Nephron progenitor cell (in vitro differentiated cells): Measurements from ENCODE around the gene NFATC3.

Source experiments
- DNase-seq: peaks from one replicate; pipeline ENCODE4 v3.0.0; 2021
- H3K27ac Mint-ChIP-seq: 2 replicates; pipeline ENCODE4 v1.8.0; 2021; ENCODE audit warnings: mild to moderate bottlenecking, moderate library complexity, mixed read lengths
- H3K27me3 Mint-ChIP-seq: 2 replicates; pipeline ENCODE4 v1.8.0; 2021; ENCODE audit warnings: mild to moderate bottlenecking, low read depth, mixed read lengths; ENCODE audit not compliant: poor library complexity
- H3K36me3 Mint-ChIP-seq: 2 replicates; pipeline ENCODE4 v1.8.0; 2021; ENCODE audit warnings: low read depth, mixed read lengths
- H3K4me1 Mint-ChIP-seq: 2 replicates; pipeline ENCODE4 v1.8.0; 2021; ENCODE audit warnings: mixed read lengths
- H3K4me3 Mint-ChIP-seq: 2 replicates; pipeline ENCODE4 v1.8.0; 2021; ENCODE audit warnings: mild to moderate bottlenecking, moderate library complexity, mixed read lengths
- H3K9me3 Mint-ChIP-seq: 2 replicates; pipeline ENCODE4 v1.8.0; 2021; ENCODE audit warnings: mild to moderate bottlenecking, moderate library complexity, mixed read lengths
- TF ChIP-seq, protein P1 (sequence below): fragments of 200-600 bp; sonication (generic); IDR thresholded peaks from 2 replicates; pipeline ENCODE4 v1.5.0; 2021; ENCODE audit warnings: antibody characterized with exemption

Gene NFATC3

DNA sequence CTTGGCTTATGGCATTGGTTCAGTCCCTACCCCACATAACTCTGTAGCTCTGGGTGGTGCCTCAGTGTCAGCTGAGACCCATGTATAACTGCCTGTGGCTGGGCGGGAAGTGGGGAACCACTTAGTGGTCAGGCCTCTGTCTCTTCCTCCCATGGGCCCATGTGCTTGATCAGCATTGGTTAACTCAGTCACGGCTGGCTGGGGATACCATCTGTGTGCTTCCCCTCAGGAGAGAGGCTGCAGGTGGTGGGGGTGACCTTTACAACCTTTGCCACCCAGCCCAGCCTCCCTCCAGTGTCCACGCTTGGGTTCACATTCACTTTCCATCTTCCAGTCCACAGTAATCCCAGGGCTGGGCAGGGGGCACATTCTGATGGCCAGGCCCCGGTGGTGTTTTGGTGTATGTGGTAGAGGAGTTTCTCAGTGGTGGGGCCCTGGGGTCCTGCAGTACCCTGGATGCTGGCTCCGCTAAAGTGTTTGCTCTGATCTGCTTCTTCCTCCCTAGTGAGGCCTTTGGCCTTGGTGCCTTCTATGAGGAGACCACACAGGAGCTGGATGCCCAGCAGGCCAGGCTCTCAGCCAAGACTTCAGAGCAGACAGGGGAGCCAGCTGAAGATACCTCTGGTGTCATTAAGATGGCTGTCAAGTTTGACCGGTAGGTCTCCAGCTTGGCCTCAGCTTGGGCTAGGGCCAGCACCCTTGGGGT lies 10.2 kb upstream of the NFATC3 start:
- H3K36me3 Mint-ChIP-seq = peaks cover 59% of the 10 kb centered on the region
- H3K4me1 Mint-ChIP-seq = peaks cover 46% of the 10 kb centered on the region
- TF ChIP-seq, protein P1, sequence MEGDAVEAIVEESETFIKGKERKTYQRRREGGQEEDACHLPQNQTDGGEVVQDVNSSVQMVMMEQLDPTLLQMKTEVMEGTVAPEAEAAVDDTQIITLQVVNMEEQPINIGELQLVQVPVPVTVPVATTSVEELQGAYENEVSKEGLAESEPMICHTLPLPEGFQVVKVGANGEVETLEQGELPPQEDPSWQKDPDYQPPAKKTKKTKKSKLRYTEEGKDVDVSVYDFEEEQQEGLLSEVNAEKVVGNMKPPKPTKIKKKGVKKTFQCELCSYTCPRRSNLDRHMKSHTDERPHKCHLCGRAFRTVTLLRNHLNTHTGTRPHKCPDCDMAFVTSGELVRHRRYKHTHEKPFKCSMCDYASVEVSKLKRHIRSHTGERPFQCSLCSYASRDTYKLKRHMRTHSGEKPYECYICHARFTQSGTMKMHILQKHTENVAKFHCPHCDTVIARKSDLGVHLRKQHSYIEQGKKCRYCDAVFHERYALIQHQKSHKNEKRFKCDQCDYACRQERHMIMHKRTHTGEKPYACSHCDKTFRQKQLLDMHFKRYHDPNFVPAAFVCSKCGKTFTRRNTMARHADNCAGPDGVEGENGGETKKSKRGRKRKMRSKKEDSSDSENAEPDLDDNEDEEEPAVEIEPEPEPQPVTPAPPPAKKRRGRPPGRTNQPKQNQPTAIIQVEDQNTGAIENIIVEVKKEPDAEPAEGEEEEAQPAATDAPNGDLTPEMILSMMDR = no peak
- DNase-seq = no peak
- no peak overlapping the region for H3K4me3 Mint-ChIP-seq
- H3K27me3 Mint-ChIP-seq = peaks cover 3% of the 10 kb centered on the region
- no peak overlapping the region for H3K27ac Mint-ChIP-seq
- H3K9me3 Mint-ChIP-seq = no peaks in the 10 kb centered on the region

DNA sequence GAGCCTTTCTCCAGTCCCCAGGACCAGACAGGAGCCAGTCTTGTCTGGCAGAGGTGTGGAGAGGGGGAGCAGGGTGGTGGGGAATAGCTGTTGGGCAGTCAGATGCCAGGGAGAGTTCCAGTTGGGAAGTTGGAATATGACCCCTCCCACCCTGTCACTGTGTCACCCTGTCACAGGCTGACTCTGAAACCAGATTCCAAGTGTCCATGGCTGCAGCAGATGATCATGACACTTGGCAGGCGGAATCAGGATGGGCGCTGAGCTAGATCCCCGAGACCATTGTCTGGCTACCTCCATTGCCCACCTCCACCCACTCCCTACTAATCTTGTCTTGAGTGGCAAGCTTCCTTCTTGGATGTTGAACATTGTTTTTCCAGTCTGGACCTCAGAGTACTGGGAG lies 9.2 kb upstream of the NFATC3 start:
- no peaks in the 10 kb centered on the region for H3K9me3 Mint-ChIP-seq
- no peak for DNase-seq
- H3K4me3 Mint-ChIP-seq = no peak overlapping the region
- peaks cover 3% of the 10 kb centered on the region for H3K27me3 Mint-ChIP-seq
- TF ChIP-seq, protein P1 = no peak
- H3K36me3 Mint-ChIP-seq = peaks cover 49% of the 10 kb centered on the region
- H3K27ac Mint-ChIP-seq = no peak overlapping the region
- H3K4me1 Mint-ChIP-seq = peaks cover 46% of the 10 kb centered on the region

DNA sequence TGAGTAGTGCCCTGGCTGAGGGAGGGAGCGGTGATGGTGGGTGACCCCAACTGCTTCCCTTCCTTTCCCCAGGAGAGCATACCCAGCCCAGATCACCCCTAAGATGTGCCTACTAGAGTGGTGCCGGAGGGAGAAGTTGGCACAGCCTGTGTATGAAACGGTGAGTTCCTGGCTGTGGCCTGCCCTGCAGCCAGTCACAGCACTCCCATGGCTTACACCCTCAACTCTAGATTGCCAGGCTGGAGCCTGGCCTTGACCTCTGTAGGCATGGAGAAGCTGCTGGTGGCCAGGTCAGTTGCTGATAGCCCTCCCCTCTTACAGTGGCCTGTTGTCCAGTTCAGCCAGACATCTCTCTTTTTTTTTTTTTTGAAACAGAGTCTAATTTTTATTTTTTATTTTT lies 8.6 kb upstream of the NFATC3 start:
- no peak overlapping the region for H3K4me3 Mint-ChIP-seq
- peaks cover 3% of the 10 kb centered on the region for H3K27me3 Mint-ChIP-seq
- no peak overlapping the region for H3K27ac Mint-ChIP-seq
- H3K36me3 Mint-ChIP-seq = peaks cover 44% of the 10 kb centered on the region
- H3K4me1 Mint-ChIP-seq = peaks cover 48% of the 10 kb centered on the region
- TF ChIP-seq, protein P1 = no peak
- no peak for DNase-seq
- H3K9me3 Mint-ChIP-seq = no peaks in the 10 kb centered on the region

DNA sequence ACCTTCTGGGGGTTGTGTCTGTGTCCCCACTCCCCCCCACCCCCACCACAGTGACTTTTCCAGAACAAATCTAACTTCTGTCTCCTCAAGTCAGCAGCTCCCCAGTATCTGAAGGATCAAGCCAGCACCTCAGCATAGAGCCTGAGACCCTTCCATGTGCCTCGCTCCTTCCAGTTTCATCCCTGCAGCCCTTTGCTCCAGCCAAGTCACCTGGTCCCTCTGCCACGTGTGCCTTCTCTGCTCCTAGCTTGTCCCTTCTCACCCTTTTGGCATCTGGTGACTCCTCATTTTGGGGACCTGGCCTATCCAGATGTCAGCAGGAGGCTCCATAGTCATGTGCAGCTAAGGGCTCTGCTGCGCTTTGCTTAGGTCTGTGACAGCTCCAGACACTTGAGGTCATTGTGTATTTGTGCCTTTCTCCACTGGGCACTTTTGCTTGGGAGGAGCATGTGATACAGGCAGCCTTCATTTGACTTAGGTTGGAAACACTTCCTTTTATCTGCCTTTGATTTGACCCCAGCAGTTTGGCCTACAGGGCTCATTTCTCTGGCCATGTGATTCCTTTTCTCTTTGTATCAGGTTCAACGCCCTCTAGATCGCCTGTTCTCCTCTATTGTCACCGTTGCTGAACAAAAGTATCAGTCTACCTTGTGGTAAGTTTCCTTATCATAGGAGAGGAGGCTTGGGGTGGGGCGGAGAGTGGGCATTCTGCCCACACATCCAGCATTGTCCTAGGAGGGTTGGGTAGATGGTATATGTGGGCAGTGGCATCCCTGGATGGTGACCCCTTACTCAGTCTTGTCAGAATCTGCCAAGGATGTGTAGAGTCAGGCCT lies 7.1 kb upstream of the NFATC3 start:
- H3K4me1 Mint-ChIP-seq = peaks cover 63% of the 10 kb centered on the region
- H3K27ac Mint-ChIP-seq = no peak overlapping the region
- no peaks in the 10 kb centered on the region for H3K9me3 Mint-ChIP-seq
- no peak overlapping the region for H3K4me3 Mint-ChIP-seq
- peaks cover 35% of the 10 kb centered on the region for H3K36me3 Mint-ChIP-seq
- DNase-seq = no peak
- H3K27me3 Mint-ChIP-seq = no peaks in the 10 kb centered on the region
- TF ChIP-seq, protein P1 = no peak

DNA sequence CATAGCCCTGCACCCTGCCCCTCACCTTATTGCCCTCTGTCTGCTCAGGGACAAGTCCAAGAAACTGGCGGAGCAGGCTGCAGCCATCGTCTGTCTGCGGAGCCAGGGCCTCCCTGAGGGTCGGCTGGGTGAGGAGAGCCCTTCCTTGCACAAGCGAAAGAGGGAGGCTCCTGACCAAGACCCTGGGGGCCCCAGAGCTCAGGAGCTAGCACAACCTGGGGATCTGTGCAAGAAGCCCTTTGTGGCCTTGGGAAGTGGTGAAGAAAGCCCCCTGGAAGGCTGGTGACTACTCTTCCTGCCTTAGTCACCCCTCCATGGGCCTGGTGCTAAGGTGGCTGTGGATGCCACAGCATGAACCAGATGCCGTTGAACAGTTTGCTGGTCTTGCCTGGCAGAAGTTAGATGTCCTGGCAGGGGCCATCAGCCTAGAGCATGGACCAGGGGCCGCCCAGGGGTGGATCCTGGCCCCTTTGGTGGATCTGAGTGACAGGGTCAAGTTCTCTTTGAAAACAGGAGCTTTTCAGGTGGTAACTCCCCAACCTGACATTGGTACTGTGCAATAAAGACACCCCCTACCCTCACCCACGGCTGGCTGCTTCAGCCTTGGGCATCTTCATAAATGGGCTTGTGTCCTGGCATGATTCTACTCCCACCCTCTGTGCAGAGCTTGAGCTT lies 6.3 kb upstream of the NFATC3 start:
- Mint-ChIP-seq H3K27ac (no peak overlapping the region), H3K4me3 (no peak overlapping the region), H3K27me3 (no peaks in the 10 kb centered on the region), H3K4me1 (peaks cover 70% of the 10 kb centered on the region), H3K36me3 (peaks cover 32% of the 10 kb centered on the region), H3K9me3 (no peaks in the 10 kb centered on the region)
- TF ChIP-seq, protein P1 = no peak
- no peak for DNase-seq
